Measurements from ENCODE around the gene THAP12.

THAP12 gene

DNA sequence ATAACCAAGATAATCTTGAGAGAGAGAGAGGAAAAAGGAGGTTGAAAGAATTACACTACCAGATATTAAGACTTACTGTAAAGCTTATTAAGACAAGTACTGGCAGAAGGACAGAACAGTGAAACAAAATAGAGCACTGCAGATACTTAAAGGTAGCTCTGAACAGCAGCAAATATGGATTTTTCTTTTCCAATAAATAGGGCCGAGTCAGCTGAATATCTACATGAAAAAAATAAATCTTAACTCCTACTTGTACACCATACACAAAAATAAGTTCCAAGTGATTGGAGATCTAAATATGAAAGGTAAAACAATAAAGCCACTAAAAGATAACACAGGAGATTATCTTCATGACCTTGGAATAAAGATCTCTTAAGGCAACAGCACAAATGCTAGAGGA lies 12.4 kb downstream of the THAP12 start:
- in situ Hi-C loops (cut with HindIII; ENCODE audit: low pct_unique_long_range_greater_than_20kb, low sequenced_read_pairs): no loop called here
- no peak for TF ChIP-seq JUND (IDR thresholded peaks at IDR 0.05; ENCODE audit: low read depth)
- no peak for DNase-seq (ENCODE audit: low read depth in 1 of 2, low spot score in 1 of 2)

DNA sequence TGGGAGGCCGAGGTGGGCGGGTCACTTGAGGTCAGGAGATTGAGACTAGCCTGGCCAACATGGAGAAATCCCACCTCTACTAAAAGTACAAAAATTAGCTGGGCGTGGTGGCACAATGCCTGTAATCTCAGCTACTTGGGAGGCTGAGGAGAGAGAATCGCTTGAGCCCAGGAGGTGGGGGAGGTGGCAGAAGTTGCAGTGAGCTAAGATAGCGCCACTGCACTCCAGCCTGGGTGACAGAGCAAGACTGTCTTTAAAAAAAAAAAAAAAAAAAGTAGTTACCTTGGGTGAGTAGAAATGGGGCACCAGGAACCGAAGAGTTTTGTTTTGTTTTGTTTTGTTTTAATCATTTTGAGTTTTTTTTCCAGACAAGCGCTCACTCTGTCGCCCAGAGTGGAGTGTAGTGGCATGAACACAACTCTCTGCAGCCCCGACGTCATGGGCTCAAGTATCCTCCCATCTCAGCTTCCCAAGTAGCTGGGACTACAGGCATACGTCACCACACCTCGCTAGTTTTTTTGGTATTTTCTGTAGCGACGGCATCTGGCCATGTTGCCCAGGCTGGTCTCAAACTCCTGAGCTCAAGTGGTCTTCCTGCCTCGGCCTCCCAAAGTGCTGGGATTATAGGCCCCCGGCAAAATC lies 15.8 kb downstream of the THAP12 start:
- in situ Hi-C loops (cut with HindIII; ENCODE audit: low pct_unique_long_range_greater_than_20kb, low sequenced_read_pairs): no loop called here
- no peak for TF ChIP-seq JUND (IDR thresholded peaks at IDR 0.05; ENCODE audit: low read depth)

DNA sequence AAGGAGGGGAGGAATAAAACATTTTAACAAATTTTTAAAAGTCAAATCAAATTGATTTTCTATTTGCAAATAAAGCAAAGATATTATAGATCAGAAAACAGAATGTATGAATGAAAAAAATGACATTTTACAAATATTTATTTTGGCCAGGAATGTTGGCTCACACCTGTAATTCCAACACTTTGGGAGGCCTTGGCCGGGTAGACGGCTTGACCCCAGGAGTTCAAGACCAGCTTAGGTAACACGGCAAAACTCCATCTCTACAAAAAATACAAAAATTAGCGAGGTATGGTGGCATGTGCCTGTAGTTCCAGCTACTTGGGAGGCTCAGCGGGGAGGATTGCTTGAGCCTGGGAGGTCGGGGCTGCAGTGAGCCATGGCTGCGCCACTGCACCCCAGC lies 18.2 kb downstream of the THAP12 start:
- no peak for TF ChIP-seq JUND (IDR thresholded peaks at IDR 0.05; ENCODE audit: low read depth)
- in situ Hi-C loops (cut with HindIII; ENCODE audit: low pct_unique_long_range_greater_than_20kb, low sequenced_read_pairs): no loop called here

More for the DNA sequence above, 15.8 kb downstream of the THAP12 start:
- DNase-seq (ENCODE audit: low read depth in 1 of 2, low spot score in 1 of 2): no peak

DNA sequence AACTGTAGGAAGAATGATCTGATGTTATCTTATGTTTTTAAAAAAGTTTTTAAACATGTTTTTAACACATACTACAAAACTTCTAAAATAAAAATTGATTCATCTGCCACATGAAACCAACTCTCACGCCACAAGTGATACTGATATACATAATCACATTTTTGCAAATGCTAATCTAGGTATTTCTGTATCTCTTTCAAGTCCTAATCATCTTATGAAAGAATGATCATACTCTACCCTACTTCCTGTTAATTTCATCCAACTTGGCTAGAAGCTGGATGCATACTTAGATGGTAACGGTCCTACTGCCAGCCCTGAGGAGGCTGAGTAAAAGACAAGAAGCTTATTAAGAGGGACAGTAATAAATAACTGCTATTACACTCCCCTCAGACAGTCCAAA lies 19.2 kb downstream of the THAP12 start:
- no peak for TF ChIP-seq JUND (IDR thresholded peaks at IDR 0.05; ENCODE audit: low read depth)
- no peak for DNase-seq (ENCODE audit: low read depth in 1 of 2, low spot score in 1 of 2)
- in situ Hi-C loops (cut with HindIII; ENCODE audit: low pct_unique_long_range_greater_than_20kb, low sequenced_read_pairs): no loop called here

More for the DNA sequence above, 18.2 kb downstream of the THAP12 start:
- no peak for DNase-seq (ENCODE audit: low read depth in 1 of 2, low spot score in 1 of 2)

DNA sequence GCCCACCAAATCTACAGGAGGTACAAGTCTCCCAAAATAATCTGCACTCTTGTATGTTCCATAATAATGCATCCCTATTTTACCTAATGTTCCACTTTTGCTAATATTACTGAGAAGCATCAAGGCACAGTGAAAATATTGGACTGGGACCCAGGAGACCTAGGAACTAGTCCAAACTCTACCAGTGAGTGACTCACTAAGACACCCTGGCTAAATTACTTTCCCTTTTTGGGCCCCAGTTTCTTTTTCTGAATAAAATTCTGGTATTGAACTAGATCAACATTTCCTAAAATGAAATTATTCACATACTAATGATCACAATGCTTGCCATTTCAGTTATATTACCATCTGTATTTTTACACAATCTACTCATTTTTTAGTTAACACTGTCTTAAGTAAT lies 19.6 kb downstream of the THAP12 start:
- in situ Hi-C loops (cut with HindIII; ENCODE audit: low pct_unique_long_range_greater_than_20kb, low sequenced_read_pairs): no loop called here
- no peak for DNase-seq (ENCODE audit: low read depth in 1 of 2, low spot score in 1 of 2)
- no peak for TF ChIP-seq JUND (IDR thresholded peaks at IDR 0.05; ENCODE audit: low read depth)

DNA sequence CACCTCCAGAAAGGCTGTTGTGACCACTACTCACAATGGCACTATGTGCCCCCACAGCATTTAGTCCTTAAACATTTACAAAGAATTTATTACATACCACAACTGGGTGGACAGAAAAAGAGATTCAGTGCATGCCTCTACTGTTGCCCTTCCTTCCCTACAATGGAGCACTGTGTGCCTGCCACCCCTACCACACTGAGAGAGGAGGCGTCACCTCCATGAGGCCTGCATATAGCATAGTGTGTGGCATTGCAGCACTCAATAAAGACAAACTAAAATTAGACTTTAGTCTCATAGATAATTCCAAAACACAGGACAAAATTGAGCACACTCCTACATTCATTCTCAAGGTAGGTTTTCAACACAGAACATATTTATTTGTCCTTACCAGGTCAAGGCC lies 25.8 kb downstream of the THAP12 start:
- TF ChIP-seq JUND (IDR thresholded peaks at IDR 0.05; ENCODE audit: low read depth): no peak
- in situ Hi-C loops (cut with HindIII; ENCODE audit: low pct_unique_long_range_greater_than_20kb, low sequenced_read_pairs): no loop called here
- no peak for DNase-seq (ENCODE audit: low read depth in 1 of 2, low spot score in 1 of 2)

DNA sequence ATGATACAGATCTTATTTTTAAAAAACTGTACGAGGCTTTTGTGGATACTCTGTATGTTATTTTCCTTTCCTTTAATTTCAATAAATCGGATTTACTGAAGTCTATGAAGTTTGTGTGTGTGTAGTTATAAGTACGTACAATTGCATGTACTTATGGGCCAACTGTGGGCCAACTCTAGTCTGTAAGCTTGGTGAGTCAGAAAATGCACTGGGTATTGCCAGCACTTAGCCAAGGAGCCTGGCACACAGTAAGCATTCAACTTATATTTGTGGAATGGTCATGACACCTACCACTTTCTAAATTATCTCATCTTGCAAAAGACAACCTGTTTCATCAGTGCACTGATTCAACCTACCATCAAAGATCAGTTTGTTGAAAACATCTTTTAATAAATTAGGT lies 32.6 kb downstream of the THAP12 start:
- DNase-seq (ENCODE audit: low read depth in 1 of 2, low spot score in 1 of 2): no peak
- in situ Hi-C loops (cut with HindIII; ENCODE audit: low pct_unique_long_range_greater_than_20kb, low sequenced_read_pairs): no loop called here
- TF ChIP-seq JUND (IDR thresholded peaks at IDR 0.05; ENCODE audit: low read depth): no peak

DNA sequence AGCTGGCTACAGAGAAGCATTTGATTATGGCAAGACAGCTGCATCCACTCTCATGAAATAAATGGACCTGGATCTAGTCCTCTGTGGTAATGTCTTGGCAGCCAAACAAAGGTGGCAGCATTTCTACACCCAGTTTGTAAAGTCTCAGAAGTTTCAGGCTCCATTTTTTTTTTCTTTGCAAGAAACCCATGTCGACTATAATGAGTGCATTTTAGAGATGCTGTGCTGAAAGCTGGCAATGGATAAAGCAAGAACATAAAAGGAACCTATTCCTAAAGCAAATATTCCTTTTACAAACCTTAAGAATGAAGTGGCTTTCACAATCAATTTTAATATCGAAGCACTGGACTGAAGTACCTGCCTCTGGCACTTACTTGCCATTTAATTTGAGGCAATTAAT lies 33.5 kb downstream of the THAP12 start:
- TF ChIP-seq JUND (IDR thresholded peaks at IDR 0.05; ENCODE audit: low read depth): no peak
- peak in 1 of 2 experiments; percentile 34 for DNase-seq (ENCODE audit: low read depth in 1 of 2, low spot score in 1 of 2)
- in situ Hi-C loops (cut with HindIII; ENCODE audit: low pct_unique_long_range_greater_than_20kb, low sequenced_read_pairs): no loop called here

DNA sequence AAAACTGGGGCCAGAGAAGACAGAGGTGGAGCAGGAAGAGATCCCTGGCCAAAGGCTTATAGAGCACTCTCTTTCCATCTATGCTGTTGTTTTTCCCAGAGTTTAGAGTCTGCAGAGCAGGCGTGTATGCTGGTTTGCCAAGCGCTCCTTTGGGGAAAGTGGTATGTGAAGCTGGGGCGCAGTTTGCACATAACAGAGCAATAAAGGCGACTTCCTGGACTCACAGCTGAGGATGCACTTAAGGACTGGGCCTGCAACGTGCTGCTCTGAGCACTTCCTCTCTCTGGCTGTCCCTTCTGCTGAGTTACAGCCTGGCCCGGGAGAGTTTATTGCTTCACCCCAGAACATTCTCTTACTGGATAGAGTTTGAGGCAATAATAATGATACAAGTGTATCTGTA lies 41.7 kb downstream of the THAP12 start:
- DNase-seq (ENCODE audit: low read depth in 1 of 2, low spot score in 1 of 2): no peak
- TF ChIP-seq JUND (IDR thresholded peaks at IDR 0.05; ENCODE audit: low read depth): no peak
- in situ Hi-C loops (cut with HindIII; ENCODE audit: low pct_unique_long_range_greater_than_20kb, low sequenced_read_pairs): no loop called here

DNA sequence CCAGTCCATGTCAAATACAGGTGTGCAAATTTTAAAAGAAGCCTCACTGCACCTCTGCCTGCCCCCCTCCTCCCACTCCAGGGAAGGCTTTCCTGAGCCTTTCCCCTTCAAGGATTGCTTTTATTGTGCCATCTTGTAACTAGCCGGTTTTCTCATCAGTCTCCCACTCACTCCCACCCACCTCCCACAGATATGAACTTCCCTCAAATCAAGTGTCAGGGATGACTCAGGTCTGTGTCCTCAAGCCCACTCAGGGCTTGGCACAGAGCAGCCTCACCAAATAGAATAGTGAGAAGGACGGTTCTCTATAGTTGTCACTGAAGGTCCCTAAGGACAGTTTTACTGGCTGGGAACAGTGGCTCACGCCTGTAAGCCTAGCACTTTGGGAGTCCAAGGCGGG lies 43.0 kb downstream of the THAP12 start:
- no peak for TF ChIP-seq JUND (IDR thresholded peaks at IDR 0.05; ENCODE audit: low read depth)
- in situ Hi-C loops (cut with HindIII; ENCODE audit: low pct_unique_long_range_greater_than_20kb, low sequenced_read_pairs): no loop called here
- no peak for DNase-seq (ENCODE audit: low read depth in 1 of 2, low spot score in 1 of 2)

DNA sequence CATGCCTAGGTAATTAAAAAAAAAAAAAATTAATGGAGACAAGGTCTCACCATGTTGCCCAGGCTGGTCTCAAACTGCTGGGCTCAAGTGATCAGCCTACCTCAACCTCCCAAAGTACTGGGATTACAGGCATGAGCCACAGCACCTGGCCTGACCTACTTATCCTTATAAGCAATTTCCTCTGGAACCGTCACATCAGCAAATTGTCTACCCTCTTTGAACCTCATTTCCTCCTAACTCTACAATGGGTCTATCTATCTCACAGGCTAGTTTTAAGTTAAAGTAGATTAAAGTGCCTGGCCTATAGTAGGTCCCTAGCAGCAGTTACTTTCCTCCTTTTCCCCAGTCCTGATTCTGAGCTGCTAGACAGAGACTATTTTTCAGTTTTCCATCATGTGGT lies 43.5 kb downstream of the THAP12 start:
- TF ChIP-seq JUND (IDR thresholded peaks at IDR 0.05; ENCODE audit: low read depth): no peak
- in situ Hi-C loops (cut with HindIII; ENCODE audit: low pct_unique_long_range_greater_than_20kb, low sequenced_read_pairs): no loop called here
- DNase-seq (ENCODE audit: low read depth in 1 of 2, low spot score in 1 of 2): no peak

DNA sequence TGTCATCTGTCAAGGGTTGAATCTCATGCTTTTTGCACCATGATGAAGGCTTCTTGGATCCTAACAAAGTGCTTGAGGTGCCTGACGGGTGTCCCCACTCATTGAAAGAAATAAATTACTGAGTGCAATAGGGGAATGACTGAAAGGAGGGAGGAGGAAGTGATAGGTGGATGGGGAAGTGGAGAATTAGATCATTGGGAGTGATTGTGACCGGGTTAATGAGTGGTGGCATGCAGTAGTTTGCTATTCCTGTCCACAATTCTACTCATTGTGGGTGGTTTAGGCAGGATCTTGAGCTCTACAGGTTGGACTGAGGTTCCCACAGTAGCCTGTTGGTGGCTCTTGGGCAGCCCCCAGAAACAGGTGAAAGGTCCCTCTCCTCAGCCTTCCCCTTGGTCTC lies 44.3 kb downstream of the THAP12 start:
- no peak for DNase-seq (ENCODE audit: low read depth in 1 of 2, low spot score in 1 of 2)
- in situ Hi-C loops (cut with HindIII; ENCODE audit: low pct_unique_long_range_greater_than_20kb, low sequenced_read_pairs): no loop called here
- no peak for TF ChIP-seq JUND (IDR thresholded peaks at IDR 0.05; ENCODE audit: low read depth)

DNA sequence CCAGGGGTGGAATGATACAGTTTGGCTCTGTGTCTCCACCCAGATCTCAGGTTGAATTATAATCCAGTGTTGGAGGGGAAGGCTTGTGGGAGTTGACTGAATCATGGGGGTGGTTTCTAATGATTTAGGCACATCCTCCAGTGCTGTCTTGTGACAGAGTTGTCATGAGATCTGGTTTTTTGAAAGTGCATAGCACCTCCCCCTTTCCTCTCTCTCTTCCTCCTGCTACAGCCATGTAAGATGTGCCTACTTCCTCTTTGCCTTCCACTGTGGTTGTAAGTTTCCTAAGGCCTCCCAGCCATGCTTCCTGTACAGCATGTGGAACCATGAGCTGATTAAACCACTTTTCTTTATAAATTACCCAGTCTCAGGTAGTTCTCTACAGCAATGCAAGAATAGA lies 45.1 kb downstream of the THAP12 start:
- in situ Hi-C loops (cut with HindIII; ENCODE audit: low pct_unique_long_range_greater_than_20kb, low sequenced_read_pairs): no loop called here
- TF ChIP-seq JUND (IDR thresholded peaks at IDR 0.05; ENCODE audit: low read depth): no peak
- DNase-seq (ENCODE audit: low read depth in 1 of 2, low spot score in 1 of 2): no peak

DNA sequence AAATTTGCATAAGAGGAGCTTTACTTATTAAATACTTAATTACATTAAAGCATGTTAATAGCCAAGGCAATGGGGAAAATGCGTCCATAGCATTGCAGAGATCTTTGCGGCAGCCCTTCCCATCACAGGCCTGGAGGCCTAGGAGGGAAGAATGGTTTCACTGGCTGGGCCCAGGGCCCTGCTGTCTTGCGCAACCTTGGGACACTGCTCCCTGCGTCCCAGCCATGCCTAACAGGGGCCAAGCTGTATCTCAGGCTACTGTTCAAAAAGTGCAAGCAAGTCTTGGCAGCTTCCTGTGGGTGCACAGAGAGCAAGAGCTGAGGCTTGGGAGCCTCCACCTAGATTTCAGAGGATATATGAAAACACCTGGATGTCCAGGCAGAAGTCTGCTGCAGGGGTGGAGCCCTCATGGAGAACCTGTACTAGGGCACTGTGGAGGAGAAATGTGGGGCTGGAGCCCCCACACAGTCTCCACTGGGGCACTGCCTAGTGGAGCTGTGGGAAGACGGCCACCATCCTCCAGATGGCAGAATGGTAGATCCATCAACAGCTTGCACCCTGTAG lies 46.0 kb downstream of the THAP12 start:
- in situ Hi-C loops (cut with HindIII; ENCODE audit: low pct_unique_long_range_greater_than_20kb, low sequenced_read_pairs): no loop called here
- no peak for TF ChIP-seq JUND (IDR thresholded peaks at IDR 0.05; ENCODE audit: low read depth)
- DNase-seq (ENCODE audit: low read depth in 1 of 2, low spot score in 1 of 2): no peak
